GM12864 (cell line): ENCODE measurements around the gene WDR36.

Source experiments
- DNase-seq: peaks from one replicate; pipeline ENCODE4 v3.0.0-alpha.2; 2011; ENCODE audit warnings: low read depth
- H3K4me3 ChIP-seq: 2 replicates; pipeline ENCODE4 v1.5.1; 2011; ENCODE audit warnings: mild to moderate bottlenecking, low read depth, low read length, control low read depth
- CTCF ChIP-seq: IDR thresholded peaks from 2 replicates; pipeline ENCODE4 v1.5.1; 2011; ENCODE audit warnings: low read depth, mild to moderate bottlenecking, moderate library complexity, low read length, control low read depth, inconsistent platforms; ENCODE audit errors: missing control alignments

The WDR36 gene

GRCh38 chr5:111066261-111066938 is 25.7 kb upstream of the WDR36 start:
- DNase-seq, result no peak
- H3K4me3 ChIP-seq, result no peak overlapping the region
- no peak for TF ChIP-seq CTCF

GRCh38 chr5:111068213-111068612 is 23.9 kb upstream of the WDR36 start:
- TF ChIP-seq CTCF, result no peak
- no peak overlapping the region for H3K4me3 ChIP-seq
- DNase-seq, result no peak

GRCh38 chr5:111069839-111070238 is 22.3 kb upstream of the WDR36 start:
- TF ChIP-seq CTCF, result no peak
- no peak for DNase-seq
- H3K4me3 ChIP-seq, result no peak overlapping the region

GRCh38 chr5:111070272-111071134 is 21.6 kb upstream of the WDR36 start:
- H3K4me3 ChIP-seq, result no peak overlapping the region
- TF ChIP-seq CTCF, result no peak
- DNase-seq, result no peak

- no peak for TF ChIP-seq CTCF
- DNase-seq, result no peak
- H3K4me3 ChIP-seq, result no peak within 1 kb of the TSS
These were observed 20.7 kb upstream of the WDR36 start, which contains the start of gene TSLP for GRCh38 chr5:111071413-111071812. Gene TSLP (plus strand): TSS chr5:111071713. CDS start chr5:111071891, 178 bp downstream.

GRCh38 chr5:111072949-111073682 is 19.0 kb upstream of the WDR36 start:
- no peak for TF ChIP-seq CTCF
- H3K4me3 ChIP-seq, result peak overlapping the region; percentile 50
- no peak for DNase-seq
